ENCODE measurements around the gene MCF2L2. TPM values are rescaled to one million over a fixed set of nuclear protein-coding genes. Genes with fewer than 3 reads are reported as not detected.

The MCF2L2 gene
- total and polyA plus RNA-seq, 7 donors: 0.99 to 5.0 (median 4.0) TPM; not detected in 1

- Histone ChIP-seq H3K27ac (peak overlapping the region; percentile 5 to 33 (median 18)), H3K4me1 (peaks cover 0 to 5% (median under 1%) of the 10 kb centered on the region in 4 donors), H3K36me3 (no peaks in the 10 kb centered on the region), H3K27me3 (no peaks in the 10 kb centered on the region), H3K4me3 (no peak overlapping the region), H3K9me3 (no peaks in the 10 kb centered on the region)
- WGBS, 2 donors: 55 to 63% methylated on average over 15 of the region's 15 CpGs
- TF ChIP-seq POLR2A (IDR thresholded peaks at IDR 0.05): no peak
- peak in 1 of 4 donors; percentile 25 for TF ChIP-seq POLR2AphosphoS5 (IDR thresholded peaks at IDR 0.05)
- intact Hi-C loops (cut with DNase I): no loop called here
- peak; percentile 68 for DNase-seq
Measured at GRCh38 chr3:183265157-183265642, 163.2 kb downstream of the MCF2L2 start.

DNA sequence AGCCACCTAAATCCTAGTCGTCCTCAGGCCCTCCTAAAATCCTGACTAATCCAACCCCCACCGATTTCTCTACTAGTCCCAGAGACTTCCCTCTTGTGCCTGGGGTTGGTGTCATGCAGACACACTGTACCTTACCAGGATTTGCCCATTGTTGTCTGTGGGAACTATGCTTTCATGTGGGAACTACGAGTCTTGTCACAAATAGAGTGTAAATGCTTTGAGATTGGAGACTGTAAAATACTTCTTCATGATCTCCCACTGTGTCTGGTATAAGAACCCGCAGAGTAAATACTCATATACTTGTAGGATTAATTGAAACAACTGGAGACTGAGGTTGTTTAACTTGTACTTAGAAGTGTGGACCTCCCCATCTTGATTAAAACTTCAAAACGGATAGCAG lies 164.2 kb downstream of the MCF2L2 start:
- Histone ChIP-seq H3K4me1 (peaks cover 0 to 10% (median 2%) of the 10 kb centered on the region in 4 donors), H3K27me3 (no peaks in the 10 kb centered on the region), H3K4me3 (no peak overlapping the region), H3K27ac (peak overlapping the region in 1 of 4 donors; percentile 12), H3K9me3 (no peaks in the 10 kb centered on the region), H3K36me3 (no peaks in the 10 kb centered on the region)
- DNase-seq: no peak
- 45 to 67% methylated on average over 5 of the region's 5 CpGs for WGBS, 2 donors
- TF ChIP-seq EP300 (IDR thresholded peaks at IDR 0.05) (no peak), CTCF (IDR thresholded peaks at IDR 0.05) (no peak), POLR2AphosphoS5 (IDR thresholded peaks at IDR 0.05) (no peak), POLR2A (IDR thresholded peaks at IDR 0.05) (no peak)
- intact Hi-C loops (cut with DNase I): no loop called here

- intact Hi-C loops (cut with DNase I): no loop called here
Measured at GRCh38 chr3:183262875-183263378, 165.5 kb downstream of the MCF2L2 start.

DNA sequence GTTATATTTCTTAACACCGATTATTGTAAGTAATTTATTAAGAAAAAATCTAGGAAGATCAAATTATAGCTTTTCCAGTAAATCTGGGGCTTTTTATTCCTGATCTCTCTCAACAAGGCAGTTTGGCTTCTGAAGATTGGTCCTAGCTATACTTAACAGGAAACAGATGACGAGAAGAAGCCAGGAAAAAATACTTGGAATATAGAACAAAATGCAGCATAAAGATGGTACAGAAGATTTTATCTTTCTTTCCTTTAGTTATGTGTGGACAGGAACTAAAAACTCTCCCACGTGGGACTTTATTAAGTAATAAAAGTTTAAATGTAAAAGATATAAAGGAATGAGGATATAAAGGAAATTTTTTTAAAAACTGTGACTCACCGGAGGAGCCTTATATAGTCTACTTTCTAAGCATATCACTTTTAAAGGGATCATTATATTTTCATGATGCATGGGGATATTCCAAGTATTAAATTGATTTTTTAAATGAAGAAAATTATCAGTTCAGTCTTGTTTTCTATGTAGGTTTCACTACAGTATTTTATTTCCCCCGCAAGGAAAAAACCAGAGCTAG lies 167.2 kb downstream of the MCF2L2 start:
- no peak overlapping the region for H3K27ac ChIP-seq
- intact Hi-C loops (cut with DNase I): no loop called here
- WGBS, 2 donors: 44 to 71% methylated on average over 5 of the region's 5 CpGs

More at GRCh38 chr3:183262875-183263378, 165.5 kb downstream of the MCF2L2 start:
- Histone ChIP-seq H3K4me1 (peaks cover 0 to 10% (median 2%) of the 10 kb centered on the region in 4 donors), H3K9me3 (no peaks in the 10 kb centered on the region), H3K27me3 (no peaks in the 10 kb centered on the region), H3K27ac (no peak overlapping the region), H3K36me3 (no peaks in the 10 kb centered on the region), H3K4me3 (no peak overlapping the region)
- 78 to 90% methylated on average over 3 of the region's 3 CpGs for WGBS, 2 donors
- TF ChIP-seq POLR2AphosphoS5 (IDR thresholded peaks at IDR 0.05) (no peak), POLR2A (IDR thresholded peaks at IDR 0.05) (no peak), EP300 (IDR thresholded peaks at IDR 0.05) (no peak), CTCF (IDR thresholded peaks at IDR 0.05) (no peak)
- no peak for DNase-seq

More for the DNA sequence above, 167.2 kb downstream of the MCF2L2 start:
- TF ChIP-seq EP300 (IDR thresholded peaks at IDR 0.05) (no peak), POLR2AphosphoS5 (IDR thresholded peaks at IDR 0.05) (no peak), CTCF (IDR thresholded peaks at IDR 0.05) (no peak), POLR2A (IDR thresholded peaks at IDR 0.05) (no peak)
- Histone ChIP-seq H3K36me3 (no peaks in the 10 kb centered on the region), H3K27me3 (no peaks in the 10 kb centered on the region), H3K4me3 (no peak overlapping the region), H3K4me1 (peaks cover 0 to 10% (median 2%) of the 10 kb centered on the region in 4 donors), H3K9me3 (no peaks in the 10 kb centered on the region)
- DNase-seq: no peak
